IMR-90 (cell line): ENCODE measurements around the gene VCL.

Experiments
- POLR2A ChIP-seq: IDR thresholded peaks from 2 replicates; pipeline ENCODE4 v1.6.1; 2012; ENCODE audit warnings: mild to moderate bottlenecking, low read depth, low read length
- RAD21 ChIP-seq: IDR thresholded peaks from 2 replicates; pipeline ENCODE4 v1.6.1; 2012; ENCODE audit warnings: low read length, improper control_type of control experiment
- TF ChIP-seq, protein P1 (sequence below): conservative IDR thresholded peaks from 2 replicates; pipeline ENCODE4 v1.5.1; 2012; ENCODE audit warnings: mild to moderate bottlenecking, low read depth, low read length, improper control_type of control experiment

DNA sequence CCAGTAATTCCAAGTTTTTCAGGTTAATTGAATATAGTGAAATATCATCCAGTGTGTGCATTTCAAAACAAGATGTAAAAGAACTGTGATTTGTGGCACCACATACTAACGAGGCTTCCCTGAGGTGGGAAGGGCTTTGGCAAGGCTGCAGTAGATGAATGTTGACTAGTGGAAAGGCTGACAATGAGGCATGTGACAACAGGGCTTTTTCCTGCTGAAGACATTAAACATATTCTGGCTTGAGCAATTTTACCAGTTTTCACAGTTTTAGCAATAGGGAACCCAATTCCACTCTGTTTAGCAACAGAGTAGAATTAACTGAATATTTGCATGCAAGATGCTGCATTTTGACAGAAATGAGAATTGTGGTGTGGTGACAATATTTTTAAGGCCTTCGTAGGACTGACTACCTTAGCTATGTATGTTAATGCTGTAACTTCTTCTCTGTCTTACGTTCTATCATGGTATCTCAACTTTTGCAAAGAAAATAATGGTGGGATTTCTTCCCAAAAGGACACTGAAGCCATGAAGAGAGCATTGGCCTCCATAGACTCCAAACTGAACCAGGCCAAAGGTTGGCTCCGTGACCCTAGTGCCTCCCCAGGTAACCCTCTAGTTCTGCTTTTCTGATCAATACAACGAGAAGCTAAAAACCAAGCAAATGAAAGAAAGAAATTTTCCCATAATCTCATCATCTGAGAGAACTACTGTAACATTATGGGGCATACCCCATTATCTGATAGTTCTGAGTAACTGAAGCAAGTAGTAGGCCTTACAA lies 84.2 kb downstream of the VCL start:
- TF ChIP-seq POLR2A (no peak), RAD21 (no peak)
- TF ChIP-seq, protein P1, sequence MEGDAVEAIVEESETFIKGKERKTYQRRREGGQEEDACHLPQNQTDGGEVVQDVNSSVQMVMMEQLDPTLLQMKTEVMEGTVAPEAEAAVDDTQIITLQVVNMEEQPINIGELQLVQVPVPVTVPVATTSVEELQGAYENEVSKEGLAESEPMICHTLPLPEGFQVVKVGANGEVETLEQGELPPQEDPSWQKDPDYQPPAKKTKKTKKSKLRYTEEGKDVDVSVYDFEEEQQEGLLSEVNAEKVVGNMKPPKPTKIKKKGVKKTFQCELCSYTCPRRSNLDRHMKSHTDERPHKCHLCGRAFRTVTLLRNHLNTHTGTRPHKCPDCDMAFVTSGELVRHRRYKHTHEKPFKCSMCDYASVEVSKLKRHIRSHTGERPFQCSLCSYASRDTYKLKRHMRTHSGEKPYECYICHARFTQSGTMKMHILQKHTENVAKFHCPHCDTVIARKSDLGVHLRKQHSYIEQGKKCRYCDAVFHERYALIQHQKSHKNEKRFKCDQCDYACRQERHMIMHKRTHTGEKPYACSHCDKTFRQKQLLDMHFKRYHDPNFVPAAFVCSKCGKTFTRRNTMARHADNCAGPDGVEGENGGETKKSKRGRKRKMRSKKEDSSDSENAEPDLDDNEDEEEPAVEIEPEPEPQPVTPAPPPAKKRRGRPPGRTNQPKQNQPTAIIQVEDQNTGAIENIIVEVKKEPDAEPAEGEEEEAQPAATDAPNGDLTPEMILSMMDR = no peak
